ENCODE results near the gene TAB3.

TAB3 gene

DNA sequence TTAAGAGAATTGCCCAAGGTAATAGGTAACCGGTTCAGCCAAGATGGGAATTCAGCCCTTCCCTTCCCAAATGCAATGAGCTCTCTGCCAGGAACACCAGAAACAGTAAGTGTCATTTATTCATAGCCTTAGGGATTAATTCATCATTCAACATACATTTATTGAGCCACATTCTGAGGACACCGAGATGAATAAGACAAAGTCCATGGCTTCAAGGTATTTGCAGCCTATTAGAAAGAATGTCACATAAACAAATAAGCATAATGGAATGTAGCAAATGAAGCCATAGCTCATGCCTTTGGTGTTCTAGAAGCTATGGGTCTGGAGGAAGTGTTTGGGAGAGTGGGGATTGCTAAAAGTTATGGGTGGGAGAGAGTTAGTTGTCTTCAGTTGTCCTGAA is 6.3 kb upstream of the TAB3 start:
- no peak for ATAC-seq
- TF ChIP-seq ISL1 (CRISPR knock-in tag; IDR thresholded peaks at IDR 0.05) = no peak
- no peak for TF ChIP-seq SNAI2 (CRISPR knock-in tag; IDR thresholded peaks at IDR 0.05)
- TF ChIP-seq RARB (CRISPR knock-in tag; IDR thresholded peaks at IDR 0.05) = no peak
- no peak for TF ChIP-seq ZC3H10 (CRISPR knock-in tag; IDR thresholded peaks at IDR 0.05)
- TF ChIP-seq, protein P1, sequence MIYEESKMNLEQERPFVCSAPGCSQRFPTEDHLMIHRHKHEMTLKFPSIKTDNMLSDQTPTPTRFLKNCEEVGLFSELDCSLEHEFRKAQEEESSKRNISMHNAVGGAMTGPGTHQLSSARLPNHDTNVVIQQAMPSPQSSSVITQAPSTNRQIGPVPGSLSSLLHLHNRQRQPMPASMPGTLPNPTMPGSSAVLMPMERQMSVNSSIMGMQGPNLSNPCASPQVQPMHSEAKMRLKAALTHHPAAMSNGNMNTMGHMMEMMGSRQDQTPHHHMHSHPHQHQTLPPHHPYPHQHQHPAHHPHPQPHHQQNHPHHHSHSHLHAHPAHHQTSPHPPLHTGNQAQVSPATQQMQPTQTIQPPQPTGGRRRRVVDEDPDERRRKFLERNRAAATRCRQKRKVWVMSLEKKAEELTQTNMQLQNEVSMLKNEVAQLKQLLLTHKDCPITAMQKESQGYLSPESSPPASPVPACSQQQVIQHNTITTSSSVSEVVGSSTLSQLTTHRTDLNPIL (CRISPR knock-in tag; IDR thresholded peaks at IDR 0.05; ENCODE audit: low read depth) = no peak
- TF ChIP-seq CSDC2 (CRISPR knock-in tag; IDR thresholded peaks at IDR 0.05) = no peak
- no peak for TF ChIP-seq ARNTL (CRISPR knock-in tag; IDR thresholded peaks at IDR 0.05; ENCODE audit: borderline replicate concordance, low read depth)
- TF ChIP-seq ZFP3 (CRISPR knock-in tag; IDR thresholded peaks at IDR 0.05) = no peak
- TF ChIP-seq, protein P2, sequence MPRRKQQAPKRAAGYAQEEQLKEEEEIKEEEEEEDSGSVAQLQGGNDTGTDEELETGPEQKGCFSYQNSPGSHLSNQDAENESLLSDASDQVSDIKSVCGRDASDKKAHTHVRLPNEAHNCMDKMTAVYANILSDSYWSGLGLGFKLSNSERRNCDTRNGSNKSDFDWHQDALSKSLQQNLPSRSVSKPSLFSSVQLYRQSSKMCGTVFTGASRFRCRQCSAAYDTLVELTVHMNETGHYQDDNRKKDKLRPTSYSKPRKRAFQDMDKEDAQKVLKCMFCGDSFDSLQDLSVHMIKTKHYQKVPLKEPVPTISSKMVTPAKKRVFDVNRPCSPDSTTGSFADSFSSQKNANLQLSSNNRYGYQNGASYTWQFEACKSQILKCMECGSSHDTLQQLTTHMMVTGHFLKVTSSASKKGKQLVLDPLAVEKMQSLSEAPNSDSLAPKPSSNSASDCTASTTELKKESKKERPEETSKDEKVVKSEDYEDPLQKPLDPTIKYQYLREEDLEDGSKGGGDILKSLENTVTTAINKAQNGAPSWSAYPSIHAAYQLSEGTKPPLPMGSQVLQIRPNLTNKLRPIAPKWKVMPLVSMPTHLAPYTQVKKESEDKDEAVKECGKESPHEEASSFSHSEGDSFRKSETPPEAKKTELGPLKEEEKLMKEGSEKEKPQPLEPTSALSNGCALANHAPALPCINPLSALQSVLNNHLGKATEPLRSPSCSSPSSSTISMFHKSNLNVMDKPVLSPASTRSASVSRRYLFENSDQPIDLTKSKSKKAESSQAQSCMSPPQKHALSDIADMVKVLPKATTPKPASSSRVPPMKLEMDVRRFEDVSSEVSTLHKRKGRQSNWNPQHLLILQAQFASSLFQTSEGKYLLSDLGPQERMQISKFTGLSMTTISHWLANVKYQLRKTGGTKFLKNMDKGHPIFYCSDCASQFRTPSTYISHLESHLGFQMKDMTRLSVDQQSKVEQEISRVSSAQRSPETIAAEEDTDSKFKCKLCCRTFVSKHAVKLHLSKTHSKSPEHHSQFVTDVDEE (CRISPR knock-in tag; IDR thresholded peaks at IDR 0.05) = no peak
- no peak for TF ChIP-seq ZNF70 (CRISPR knock-in tag; IDR thresholded peaks at IDR 0.05)
- TF ChIP-seq ZNF8 (CRISPR knock-in tag; IDR thresholded peaks at IDR 0.05) = no peak
- no peak for TF ChIP-seq ESRRG (CRISPR knock-in tag; IDR thresholded peaks at IDR 0.05)
- TF ChIP-seq TCF4 (CRISPR knock-in tag; IDR thresholded peaks at IDR 0.05; ENCODE audit: borderline replicate concordance) = no peak
- TF ChIP-seq, protein P3, sequence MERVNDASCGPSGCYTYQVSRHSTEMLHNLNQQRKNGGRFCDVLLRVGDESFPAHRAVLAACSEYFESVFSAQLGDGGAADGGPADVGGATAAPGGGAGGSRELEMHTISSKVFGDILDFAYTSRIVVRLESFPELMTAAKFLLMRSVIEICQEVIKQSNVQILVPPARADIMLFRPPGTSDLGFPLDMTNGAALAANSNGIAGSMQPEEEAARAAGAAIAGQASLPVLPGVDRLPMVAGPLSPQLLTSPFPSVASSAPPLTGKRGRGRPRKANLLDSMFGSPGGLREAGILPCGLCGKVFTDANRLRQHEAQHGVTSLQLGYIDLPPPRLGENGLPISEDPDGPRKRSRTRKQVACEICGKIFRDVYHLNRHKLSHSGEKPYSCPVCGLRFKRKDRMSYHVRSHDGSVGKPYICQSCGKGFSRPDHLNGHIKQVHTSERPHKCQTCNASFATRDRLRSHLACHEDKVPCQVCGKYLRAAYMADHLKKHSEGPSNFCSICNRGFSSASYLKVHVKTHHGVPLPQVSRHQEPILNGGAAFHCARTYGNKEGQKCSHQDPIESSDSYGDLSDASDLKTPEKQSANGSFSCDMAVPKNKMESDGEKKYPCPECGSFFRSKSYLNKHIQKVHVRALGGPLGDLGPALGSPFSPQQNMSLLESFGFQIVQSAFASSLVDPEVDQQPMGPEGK (CRISPR knock-in tag; IDR thresholded peaks at IDR 0.05; ENCODE audit: borderline replicate concordance) = no peak
- no peak for TF ChIP-seq ZNF565 (CRISPR knock-in tag; conservative IDR thresholded peaks at IDR 0.05; ENCODE audit: low read depth)
- no peak for TF ChIP-seq OSR1 (CRISPR knock-in tag; IDR thresholded peaks at IDR 0.05)

DNA sequence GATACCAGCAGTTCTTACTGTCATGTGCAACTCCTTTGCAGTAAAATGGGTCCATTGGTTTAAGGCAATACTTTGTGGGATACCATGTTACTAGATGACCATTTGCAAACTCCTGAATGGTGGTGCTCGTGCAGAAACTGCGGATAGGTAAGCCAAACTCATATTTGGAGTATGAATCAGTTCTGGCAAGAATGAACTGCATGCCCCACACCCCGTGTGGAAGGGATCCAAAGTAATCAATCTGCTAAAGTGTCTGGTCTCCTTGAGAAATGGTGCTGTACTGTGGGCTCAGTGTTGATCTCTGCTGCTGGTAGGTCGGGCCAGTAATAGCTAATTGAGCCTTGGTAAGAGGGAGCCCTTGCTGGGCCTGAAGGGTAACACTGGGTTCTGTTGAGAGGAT is 4.2 kb upstream of the TAB3 start:
- TF ChIP-seq ZNF8 (CRISPR knock-in tag; IDR thresholded peaks at IDR 0.05) = no peak
- no peak for TF ChIP-seq RARB (CRISPR knock-in tag; IDR thresholded peaks at IDR 0.05)
- TF ChIP-seq GLIS3 (CRISPR knock-in tag; IDR thresholded peaks at IDR 0.05) = no peak
- TF ChIP-seq ZNF70 (CRISPR knock-in tag; IDR thresholded peaks at IDR 0.05) = no peak
- TF ChIP-seq ZFP3 (CRISPR knock-in tag; IDR thresholded peaks at IDR 0.05) = no peak
- TF ChIP-seq, protein P4, sequence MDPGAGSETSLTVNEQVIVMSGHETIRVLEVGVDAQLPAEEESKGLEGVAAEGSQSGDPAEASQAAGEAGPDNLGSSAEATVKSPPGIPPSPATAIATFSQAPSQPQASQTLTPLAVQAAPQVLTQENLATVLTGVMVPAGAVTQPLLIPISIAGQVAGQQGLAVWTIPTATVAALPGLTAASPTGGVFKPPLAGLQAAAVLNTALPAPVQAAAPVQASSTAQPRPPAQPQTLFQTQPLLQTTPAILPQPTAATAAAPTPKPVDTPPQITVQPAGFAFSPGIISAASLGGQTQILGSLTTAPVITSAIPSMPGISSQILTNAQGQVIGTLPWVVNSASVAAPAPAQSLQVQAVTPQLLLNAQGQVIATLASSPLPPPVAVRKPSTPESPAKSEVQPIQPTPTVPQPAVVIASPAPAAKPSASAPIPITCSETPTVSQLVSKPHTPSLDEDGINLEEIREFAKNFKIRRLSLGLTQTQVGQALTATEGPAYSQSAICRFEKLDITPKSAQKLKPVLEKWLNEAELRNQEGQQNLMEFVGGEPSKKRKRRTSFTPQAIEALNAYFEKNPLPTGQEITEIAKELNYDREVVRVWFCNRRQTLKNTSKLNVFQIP (CRISPR knock-in tag; IDR thresholded peaks at IDR 0.05; ENCODE audit: borderline replicate concordance, low read depth) = no peak
- no peak for TF ChIP-seq ZNF565 (CRISPR knock-in tag; conservative IDR thresholded peaks at IDR 0.05; ENCODE audit: low read depth)
- TF ChIP-seq ESRRG (CRISPR knock-in tag; IDR thresholded peaks at IDR 0.05) = no peak
- TF ChIP-seq, protein P3 (CRISPR knock-in tag; IDR thresholded peaks at IDR 0.05; ENCODE audit: borderline replicate concordance) = no peak
- no peak for TF ChIP-seq OSR1 (CRISPR knock-in tag; IDR thresholded peaks at IDR 0.05)
- TF ChIP-seq, protein P2 (CRISPR knock-in tag; IDR thresholded peaks at IDR 0.05) = no peak
- TF ChIP-seq SNAI2 (CRISPR knock-in tag; IDR thresholded peaks at IDR 0.05) = no peak
- no peak for TF ChIP-seq PPARA (CRISPR knock-in tag; IDR thresholded peaks at IDR 0.05; ENCODE audit: borderline replicate concordance)
- ATAC-seq = no peak

Data from SK-N-SH treated with all-trans-retinoic acid at 6 μM for 48 hours (cell line).